Left forelimb (tissue), 1 donor: ENCODE results near the gene ATAD1.
"Not testable (repeated sequence)": the region's sequence is repeated elsewhere in the genome, so short reads cannot be mapped to it uniquely, and the experiment has no call there.

Experiments used
- DNase-seq: peaks from one replicate; pipeline ENCODE4 v3.0.0-alpha.2; 2018; ENCODE audit warnings: low spot score

Gene ATAD1

GRCh38 chr10:87801813-87802435 is 16.1 kb downstream of the ATAD1 start:
- DNase-seq = not testable (repeated sequence)

- no peak for DNase-seq
Measured at GRCh38 chr10:87799860-87800259, 18.2 kb downstream of the ATAD1 start.

- DNase-seq = no peak
Measured at GRCh38 chr10:87798082-87798481, 19.9 kb downstream of the ATAD1 start.

DNA sequence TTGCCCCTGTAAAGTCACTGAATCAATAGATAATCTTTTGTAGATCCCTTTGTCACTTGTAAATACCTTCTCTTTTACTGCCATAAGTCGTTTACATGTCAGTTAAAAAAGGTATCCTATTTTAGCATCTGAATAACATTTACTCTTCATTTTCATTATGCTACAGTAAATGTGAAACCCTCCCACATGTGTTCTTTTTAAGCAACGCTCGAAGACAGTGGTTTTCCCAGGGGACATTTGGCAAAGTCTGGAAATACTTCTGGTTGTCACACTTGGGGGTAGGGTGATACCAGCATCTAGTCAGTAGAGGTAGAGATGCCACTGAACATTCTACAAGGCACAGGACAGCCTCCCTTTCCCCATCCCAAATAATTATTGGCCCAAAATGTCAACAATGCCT is 23.7 kb downstream of the ATAD1 start:
- no peak for DNase-seq

DNA sequence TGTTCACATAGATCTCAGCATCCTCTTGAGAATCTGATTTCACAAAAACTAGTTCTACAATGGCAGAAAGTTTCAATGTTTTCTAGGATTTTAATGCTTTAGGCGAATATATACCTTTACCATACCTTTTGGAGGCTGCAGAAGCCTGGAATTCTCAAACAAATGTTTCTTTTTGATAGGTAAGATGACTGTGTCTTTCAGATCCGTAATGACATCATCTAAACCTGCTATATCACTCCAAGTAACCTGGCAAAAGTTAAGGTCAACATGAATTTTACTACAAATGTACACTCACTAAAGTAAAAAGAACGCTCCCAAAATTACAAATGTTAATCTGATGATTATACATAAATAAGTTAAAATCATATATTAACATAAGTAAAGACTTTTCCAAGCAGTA is 27.8 kb downstream of the ATAD1 start:
- no peak for DNase-seq

DNA sequence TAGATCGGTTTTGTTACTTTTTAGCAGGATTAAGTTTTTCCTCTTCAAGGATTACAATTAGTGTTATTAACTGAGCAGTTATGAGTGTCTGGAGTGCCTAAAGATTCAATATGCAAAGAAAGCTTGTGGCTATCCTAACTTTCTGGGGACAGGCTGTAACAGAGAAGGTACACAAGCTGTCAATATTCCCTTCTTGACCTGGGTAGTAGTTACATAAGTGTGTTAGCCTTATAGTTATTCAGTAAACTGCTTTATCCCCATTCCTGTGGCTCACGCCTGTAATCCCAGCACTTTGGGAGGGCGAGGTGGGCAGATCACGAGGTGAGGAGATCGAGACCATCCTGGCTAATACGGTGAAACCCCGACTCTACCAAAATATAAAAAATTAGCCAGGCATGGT is 31.6 kb downstream of the ATAD1 start:
- no peak for DNase-seq

GRCh38 chr10:87782721-87783120 is 35.3 kb downstream of the ATAD1 start:
- DNase-seq = no peak

GRCh38 chr10:87781545-87781944 is 36.5 kb downstream of the ATAD1 start:
- DNase-seq = no peak

DNA sequence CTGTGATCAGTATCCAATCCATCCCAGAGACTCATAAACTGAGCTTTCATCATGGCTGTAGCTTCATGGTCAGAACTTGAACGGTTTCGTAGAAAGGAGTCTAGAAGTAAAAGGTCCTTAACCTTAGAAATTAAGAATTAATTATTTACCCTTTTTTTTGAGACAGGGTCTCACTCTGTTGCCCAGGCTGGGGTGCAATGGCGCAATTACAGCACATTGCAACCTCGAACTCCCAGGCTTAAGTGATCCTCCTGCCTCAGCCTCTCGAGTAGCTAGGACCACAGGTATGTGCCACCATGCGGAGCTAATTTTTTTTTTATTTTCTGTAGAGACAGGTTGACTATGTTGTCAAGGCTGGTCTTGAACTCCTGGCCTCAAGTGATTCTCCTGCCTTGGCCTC is 41.7 kb downstream of the ATAD1 start:
- no peak for DNase-seq

- no peak for DNase-seq
Measured at GRCh38 chr10:87775766-87776165, 42.3 kb downstream of the ATAD1 start.

GRCh38 chr10:87771871-87772500 is 46.0 kb downstream of the ATAD1 start:
- no peak for DNase-seq

DNA sequence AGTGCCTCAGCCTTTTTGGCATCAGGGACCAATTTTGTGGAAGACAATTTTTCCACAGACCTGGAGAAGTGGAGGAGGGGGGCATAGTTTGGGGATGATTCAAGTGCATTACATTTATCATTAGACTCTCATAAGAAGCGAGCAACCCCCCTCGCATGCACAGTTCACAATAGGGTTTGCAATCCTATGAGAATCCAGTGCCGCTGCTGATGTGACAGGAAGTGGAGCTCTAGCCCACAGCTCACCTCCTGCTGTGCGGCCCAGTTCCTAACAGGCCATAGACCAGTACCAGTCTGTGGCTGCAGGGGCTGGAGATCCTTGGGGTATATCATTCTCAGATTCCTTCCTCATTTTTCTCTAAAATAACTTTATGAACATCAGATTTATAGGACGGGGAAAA is 50.8 kb downstream of the ATAD1 start:
- DNase-seq = no peak

DNA sequence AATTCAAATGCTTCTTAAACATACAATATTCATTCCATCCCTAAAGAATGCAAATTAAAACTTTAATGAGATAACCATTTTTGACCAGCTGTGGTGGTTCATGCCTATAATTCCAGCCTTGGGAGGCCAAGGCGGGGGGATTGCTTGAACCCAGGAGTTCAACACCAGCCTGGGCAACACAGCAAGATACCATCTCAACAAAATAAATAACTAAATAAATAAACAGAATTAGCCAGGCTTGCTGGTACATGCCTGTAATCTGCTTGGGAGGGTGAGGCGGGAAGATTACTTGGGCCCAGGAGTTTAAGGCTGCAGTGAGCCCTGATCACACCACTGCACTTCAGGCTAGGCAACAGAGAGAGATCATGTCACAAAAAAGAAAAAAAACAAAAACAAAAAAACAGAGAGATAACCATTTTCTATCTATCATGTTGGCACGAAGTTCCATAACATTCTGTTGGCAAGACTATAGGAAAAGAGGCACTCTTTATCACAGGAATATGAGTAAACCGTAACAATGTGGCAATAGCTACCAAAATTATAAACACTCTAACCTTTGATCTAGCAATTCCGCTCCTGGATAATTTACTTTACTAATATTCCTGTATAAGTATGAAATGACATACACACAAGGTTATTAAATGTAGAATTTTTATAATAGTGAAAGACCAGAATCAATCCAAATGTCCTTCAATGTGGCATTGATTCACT is 52.2 kb downstream of the ATAD1 start:
- no peak for DNase-seq

DNA sequence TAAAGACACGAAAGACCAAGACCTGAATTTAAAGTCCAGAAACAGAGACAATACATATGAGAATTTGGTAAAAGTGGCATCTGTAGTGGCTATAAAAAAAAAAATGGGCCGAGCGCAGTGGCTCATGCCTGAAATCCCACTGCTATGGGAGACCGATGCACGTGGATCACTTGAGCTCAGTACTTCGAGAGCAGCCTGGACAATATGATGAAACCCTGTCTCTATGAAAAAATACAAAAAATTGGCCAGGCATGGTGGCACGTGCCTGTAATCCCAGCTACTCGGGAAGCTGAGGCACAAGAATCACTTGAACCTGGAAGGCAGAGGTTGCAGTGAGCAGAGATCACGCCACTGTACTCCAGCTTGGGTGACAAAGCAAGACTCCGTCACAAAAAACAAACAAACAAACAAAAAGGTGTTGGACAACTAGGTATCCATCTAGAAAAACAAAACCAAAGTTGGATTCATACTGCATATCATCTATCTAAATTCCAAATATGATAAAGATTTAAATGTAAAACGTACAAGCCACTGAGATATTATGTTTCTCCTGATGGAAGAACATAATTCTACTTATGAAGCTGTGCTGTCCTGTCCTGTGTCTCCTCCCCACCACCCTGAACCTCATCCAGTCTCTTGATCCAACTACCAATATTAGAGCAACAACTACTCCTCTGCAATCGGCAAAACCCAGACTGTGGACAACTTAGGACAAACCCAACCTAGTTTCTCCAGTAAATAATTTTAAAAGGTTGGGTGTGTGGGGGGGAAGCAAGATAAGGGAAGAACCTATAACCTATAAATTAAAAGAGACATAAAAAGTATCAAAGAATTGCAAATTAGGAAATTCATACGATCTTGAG is 53.7 kb downstream of the ATAD1 start:
- no peak for DNase-seq

- no peak for DNase-seq
Measured at GRCh38 chr10:87763086-87763861, 54.8 kb downstream of the ATAD1 start.

GRCh38 chr10:87761892-87762291 is 56.1 kb downstream of the ATAD1 start:
- DNase-seq = no peak

DNA sequence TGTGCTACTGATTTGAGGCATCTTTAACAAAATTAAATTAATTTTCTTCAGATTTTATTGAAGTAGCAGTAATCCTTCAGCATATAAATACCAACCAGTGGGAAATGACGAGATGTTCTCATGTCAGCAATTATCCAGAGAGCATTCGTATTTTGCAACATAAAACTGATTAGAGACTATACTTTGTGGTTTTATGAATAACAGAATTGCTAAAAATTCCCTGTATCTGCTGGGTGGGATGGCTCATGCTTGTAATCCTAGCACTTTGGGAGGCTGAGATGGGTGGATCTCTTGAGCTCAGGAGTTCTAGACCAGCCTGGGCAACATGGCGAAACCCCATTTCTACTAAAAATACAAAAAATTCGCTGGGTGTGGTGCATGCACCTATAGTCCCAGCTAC is 56.9 kb downstream of the ATAD1 start:
- DNase-seq = no peak

DNA sequence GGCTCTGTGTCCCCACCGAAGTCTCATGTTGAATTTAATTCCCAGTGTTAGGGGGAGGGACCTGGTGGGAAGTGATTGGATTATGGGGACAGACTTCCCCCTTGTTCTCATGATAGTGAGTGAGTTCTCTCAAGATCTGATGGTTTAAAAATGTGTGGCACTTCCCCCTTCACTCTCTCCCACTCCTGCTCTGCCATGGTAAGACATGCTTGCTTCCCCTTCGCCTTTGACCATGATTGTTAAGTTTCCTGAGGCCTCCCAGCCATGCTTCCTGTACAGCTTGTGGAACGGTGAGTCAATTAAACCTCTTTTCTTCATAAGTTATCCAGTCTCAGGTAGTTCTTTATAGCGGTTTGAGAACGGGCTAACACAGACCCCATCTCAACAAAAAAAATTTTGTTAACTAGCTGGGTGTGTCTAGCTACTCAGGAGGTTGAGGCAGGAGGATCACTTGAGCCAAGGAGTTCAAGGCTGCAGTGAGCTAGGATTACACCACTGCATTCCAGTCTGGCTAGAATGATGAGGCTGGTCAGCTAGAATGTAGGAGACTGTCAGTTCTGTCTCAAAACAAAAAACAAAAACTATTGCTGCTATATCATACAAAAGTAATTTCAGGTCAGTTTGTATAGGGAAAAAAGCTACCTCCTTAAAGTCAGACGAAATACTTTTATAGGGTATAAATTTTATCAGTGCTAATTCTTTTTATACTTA is 57.7 kb downstream of the ATAD1 start:
- DNase-seq = no peak

DNA sequence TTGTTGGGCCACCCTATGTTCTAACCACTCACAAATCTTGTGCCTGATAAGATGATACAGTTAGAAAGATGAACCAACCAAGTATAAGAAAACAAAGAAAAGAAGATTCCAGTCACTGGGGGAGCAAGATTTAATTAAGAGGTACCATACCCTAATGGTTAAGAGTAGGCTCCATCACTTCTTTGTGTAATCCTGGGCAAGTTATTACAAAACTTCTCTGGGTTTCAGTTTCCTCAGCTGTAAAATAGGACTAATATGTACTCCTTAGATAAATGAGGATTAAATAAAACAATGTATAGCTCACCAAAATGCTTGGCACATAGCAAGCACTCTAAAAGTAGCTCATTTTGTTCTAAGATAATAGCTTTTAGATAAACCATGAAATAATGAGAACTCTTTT is 58.5 kb downstream of the ATAD1 start:
- no peak for DNase-seq

DNA sequence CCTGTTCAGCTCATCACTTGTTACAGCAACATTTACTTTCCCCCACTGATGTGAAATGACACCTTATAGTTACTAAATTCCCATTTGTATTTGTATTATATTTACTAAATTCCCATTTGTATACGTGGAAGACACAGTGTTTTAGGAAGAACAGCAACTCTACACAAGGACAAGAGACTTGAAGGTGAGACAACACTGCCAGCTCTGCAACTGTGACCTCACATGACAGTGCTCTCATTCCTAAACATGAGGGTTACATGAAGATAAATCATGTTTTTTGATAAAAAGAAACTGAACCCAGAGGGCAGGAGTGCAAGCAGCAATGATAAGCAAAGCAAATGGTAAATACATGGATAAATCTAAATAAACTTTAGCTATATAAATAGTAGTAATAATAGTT is 60.3 kb downstream of the ATAD1 start:
- no peak for DNase-seq
